ENCODE measurements around the gene CLDN34.
A peak's percentile ranks its signal among the peaks of the same experiment; 100 is the strongest.

The CLDN34 gene

GRCh38 chrX:9983441-9983840, 16.3 kb downstream of the CLDN34 start:
- DNase-seq = no peak

DNA sequence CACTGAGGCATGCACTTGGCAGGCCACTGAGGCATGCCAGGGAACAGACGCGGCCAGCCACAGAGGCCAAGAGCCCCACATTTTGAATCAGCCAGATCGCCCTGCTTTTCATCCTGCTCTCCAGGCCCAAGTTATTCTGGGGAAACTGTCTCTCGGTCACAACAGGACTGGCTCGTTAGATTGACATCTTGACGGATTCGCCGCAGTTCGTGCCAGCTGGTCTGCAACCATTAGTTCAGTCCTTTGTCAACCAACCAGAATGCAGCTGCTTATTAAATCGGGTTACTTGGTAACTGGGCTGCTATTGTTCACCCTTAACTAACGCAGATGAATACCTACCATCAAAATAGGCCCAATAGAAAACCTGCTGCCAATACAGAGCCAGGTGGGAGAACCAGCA, 16.7 kb downstream of the CLDN34 start:
- no peak for DNase-seq

DNA sequence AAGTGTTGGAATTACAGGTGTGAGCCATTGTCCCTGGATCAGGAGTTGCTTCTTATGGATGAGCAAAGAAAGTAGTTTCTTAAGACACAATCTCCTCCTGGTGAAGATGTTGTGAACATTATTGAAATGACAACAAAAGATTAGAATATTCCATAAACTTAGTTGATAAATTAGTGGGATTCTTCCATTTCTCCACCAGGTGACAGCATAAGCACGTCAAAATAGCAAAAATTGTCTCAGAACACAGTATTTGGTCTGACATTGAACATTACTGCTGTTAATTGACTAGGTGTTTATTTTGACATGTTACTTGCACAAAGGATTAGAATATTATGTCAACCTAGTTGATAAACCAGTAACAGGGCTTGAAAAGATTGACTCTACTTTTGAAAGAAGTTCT, 21.6 kb downstream of the CLDN34 start:
- no peak for DNase-seq

DNA sequence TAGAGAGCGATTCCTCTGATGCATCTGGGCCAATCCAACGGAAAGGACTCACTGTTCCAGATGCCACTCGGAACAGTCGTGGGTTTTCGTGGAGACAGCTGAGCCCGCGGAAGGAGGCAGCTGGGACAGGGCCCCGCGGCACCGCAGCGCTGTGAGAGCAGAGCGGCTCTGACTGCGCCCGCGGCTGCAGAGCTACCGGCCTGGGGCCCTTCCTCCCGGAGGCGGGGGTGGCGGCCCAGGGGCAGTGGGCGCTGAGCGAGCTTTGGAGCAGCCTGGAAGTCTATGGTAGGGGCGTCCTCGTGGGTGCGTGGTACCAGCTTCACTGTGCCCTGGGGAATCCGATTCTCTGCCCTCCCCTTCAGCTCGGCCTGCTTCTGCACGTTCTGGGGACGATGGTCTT, 24.9 kb downstream of the CLDN34 start:
- DNase-seq = no peak

DNA sequence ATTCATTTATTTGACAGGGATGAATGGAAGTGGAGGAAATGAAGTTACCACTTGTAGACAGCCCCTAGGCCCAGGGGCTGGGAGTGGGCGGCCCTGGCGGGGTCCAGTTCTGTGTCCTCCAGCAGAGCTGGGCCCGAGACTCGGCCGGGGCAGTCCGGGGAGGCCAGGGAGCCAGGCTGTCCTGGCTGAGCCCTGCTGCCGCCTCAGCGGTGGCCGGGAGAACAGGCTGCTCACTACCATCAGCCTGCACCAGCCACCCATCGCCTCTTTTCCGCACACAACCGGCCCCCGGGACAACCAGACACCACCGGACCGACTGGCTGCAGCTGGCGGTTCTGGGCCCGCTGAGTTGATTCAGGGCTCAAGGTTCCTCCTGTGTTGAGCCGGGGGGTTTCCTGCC, 25.6 kb downstream of the CLDN34 start:
- DNase-seq = no peak

- peak; percentile 70 to 81 for DNase-seq
Observed at GRCh38 chrX:9995855-9996339, 28.7 kb downstream of the CLDN34 start.

DNA sequence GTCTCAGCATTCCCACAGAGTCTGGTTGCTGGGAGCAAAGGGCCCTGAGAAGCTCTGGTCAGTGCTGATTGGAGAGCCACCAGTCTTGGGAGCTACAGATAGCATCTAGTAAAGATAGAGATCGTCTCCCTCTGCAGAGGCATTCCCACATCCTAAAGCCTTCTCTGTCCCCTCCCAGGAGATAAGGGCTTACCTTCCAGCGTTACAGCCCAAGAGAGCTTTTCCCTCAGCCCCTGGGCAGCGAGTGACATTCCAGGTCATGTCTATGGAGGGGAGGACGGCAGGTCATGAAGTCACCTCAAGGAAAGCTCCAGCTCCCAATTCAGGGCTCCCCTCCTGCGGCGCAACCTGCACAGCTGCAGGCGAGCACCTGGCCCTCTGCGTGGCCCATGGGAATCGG, 29.9 kb downstream of the CLDN34 start:
- no peak for DNase-seq

DNA sequence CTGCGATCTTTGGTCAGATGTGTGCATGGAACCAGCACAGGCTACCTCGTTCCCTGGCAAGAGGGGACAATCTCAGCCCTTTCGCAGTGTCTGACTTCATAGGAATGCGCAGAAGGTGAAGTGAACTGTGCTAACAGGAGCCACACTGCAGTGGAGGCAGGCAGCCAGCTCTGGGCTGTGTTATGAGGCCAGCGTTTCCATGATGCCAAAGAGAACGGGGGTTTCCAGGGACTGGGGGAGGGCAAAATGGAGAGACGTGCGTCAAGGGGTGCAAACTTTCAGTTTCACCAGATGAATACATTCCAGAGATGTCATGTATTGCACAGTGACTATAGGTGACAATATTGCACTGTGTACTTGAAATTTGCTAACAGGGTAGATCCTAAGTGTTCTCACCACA, 30.4 kb downstream of the CLDN34 start:
- DNase-seq = peak; percentile 40 to 54

- DNase-seq = no peak
Observed at GRCh38 chrX:10001496-10001895, 34.3 kb downstream of the CLDN34 start.

DNA sequence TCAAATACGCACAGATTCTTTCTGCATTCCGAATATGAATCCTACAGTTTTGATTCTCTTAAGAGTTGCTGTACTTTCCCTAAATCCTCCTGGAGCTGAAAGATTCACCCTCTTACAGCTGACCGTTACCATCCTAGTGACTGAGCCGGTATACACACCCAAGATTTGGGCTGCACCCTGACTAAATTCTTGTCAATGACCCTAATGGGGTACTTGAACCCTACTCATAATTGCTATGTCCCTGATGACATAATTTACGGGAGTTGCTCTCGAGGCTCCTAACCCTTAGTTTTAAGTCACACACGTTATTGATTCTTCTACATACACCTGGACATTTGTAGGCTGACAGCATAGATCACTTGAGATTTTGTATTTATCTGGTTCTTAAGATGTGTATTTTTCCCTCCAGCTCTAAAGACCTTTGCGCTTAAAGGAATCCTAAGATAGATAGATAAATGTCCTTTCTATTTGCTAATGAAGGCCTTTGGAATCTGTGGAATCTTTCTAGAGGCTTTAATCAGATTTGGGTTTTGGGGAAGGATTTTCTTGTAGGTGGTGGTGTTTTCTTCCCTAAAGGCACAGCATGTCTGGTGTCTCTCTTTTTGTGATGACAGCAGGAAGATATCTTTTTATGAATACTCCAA, 37.8 kb downstream of the CLDN34 start:
- DNase-seq = no peak

GRCh38 chrX:10006086-10006485, 38.9 kb downstream of the CLDN34 start:
- DNase-seq = no peak

DNA sequence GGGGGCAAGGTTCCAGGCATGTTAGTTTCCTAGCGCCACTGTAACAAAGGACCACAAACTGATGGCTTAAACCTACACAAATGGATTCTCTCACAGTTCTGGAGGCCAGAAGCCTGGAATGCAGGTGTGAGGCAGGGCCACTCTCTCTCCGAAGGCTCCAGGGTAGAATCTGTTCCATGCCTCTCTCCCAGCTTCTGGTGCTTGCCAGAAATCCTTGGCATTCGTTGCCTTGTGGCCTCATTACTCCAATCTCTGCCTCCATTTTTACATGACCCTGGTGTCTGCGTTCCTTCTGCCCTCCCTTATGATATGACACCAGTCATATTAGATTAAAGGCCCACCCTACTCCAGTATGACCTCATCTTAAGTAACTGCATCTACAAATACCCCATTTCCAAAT, 39.6 kb downstream of the CLDN34 start:
- DNase-seq = no peak

DNA sequence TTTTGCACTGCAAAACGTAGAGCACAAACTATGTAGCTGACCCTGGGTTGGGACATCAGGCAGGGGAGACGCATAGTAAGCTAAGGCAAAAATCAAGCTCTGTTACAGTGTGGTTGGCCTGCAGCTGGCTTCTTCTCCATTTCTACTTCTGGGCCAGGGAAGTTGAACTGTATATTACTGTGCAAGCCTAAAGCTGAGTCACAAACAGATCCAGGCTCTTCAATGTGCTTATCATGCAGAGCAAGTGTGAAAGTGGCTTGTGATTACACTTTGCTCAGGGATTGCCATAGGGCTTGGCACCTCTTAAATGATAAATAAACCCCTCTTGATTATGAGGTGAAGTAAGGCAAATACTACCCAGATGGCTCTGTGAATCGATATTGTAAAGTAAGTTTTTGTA, 40.5 kb downstream of the CLDN34 start:
- no peak for DNase-seq

DNA sequence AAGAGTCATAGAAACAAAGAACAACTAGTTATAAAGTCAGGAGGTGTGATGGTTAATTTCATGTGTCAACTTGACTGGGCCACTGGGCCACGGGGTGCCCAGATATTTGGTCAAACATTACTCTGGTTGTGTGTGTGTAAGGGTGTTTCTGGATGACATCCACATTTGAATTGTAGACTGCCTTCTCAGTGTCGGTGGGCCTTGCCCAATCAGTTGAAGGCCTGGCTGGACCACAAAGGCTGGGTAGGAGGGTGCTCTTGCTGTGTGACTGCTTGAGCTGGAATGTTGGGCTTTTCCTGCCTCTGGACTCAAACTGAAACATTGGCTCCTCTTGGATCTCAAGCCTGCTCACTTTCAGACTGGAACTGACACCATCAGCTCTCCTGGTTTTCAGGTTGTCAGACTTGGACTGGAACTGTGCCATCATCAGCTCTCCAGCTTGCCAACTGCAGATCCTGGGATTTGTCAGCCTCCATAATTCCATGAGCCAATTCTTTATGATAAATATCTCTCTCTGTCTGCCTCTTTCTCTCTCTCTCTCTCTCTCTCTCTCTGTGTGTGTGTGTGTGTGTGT, 41.4 kb downstream of the CLDN34 start:
- no peak for DNase-seq

DNA sequence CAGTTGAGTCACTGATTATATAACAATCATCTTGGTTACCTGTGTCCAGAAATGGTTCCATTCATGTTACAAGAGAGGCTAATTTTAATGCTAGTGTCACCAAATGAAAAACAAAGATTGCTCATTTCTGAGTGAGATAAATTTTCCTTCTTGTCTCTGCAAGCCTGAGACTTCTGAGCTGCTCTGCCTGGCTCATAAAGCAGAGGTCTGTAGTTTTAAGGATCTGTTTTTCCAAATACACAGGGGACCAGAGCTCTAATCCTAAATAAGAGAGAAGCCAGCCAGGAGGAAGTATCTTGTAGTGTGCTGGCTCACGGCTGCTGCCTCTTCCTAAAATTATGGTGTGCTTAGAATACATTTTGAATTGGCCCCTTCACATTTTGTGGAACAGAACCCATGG, 42.6 kb downstream of the CLDN34 start:
- DNase-seq = no peak

DNA sequence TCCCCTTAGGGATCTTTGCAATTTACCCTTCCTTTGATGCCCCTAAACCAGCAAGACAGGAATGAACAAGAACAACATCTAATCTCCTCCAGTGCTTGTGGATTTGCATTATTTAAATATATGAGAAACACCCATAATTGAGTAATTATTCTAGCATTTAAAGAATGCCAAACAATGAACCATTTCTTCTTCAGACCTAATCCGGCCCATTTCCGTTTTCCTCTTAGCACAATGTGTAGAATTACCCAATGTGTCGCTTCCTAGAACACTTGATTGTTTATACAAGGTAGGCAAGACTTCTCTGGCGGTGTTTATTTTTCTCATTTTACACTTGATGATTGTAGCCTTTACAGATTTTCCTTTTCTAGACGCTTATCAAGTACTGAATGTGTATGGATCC, 43.5 kb downstream of the CLDN34 start:
- no peak for DNase-seq

DNA sequence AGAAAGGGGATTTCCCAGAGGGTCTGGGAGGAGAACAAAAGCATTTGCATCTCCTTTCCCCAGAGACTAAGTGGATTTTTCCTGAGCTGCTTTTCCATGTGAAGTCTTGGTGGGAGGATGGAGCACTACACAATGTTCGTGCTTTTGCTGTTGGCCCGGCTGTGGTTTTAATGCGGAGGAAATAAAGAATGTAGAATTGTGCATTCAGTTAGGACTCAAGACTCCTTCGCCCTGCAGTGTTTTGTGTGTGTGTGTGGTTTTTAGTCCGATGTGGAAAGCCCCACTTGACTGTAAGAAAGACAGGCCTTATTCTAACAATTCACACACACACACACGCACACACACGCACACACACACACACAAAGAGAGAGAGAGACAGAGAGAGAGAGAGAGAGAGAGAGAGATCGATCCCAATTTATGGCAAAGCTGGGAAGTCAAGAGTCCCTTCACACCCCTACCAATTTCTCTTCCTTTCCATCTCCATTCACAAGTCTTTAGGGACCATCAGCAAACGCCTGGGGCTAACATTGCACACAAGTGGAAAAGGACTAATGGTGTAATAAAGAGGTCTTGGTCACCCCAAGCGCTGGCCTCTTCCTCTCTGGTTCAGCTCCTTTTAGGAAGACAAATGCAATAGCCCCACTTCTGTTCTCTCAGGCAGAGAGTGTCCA, 44.2 kb downstream of the CLDN34 start:
- DNase-seq = no peak

DNA sequence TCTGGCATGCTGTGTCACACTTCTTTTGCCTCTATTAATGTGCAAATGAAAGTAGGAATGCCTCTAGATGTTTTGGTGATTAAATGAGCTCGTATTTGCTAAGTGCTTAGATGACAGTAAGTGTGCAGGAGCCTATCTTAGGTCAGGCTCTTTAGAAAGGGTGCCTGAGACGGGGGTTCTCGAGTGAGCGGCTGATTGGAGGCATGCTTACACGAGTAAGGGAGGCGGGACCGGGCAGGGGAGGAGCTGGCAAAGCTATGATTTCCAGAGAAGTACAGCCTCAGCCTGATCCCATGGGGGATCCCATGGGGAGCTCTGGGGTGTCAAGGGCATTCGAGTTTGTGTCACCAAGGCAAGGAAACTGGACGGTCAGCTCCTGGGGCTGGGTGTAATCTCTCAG, 44.8 kb downstream of the CLDN34 start:
- DNase-seq = no peak

DNA sequence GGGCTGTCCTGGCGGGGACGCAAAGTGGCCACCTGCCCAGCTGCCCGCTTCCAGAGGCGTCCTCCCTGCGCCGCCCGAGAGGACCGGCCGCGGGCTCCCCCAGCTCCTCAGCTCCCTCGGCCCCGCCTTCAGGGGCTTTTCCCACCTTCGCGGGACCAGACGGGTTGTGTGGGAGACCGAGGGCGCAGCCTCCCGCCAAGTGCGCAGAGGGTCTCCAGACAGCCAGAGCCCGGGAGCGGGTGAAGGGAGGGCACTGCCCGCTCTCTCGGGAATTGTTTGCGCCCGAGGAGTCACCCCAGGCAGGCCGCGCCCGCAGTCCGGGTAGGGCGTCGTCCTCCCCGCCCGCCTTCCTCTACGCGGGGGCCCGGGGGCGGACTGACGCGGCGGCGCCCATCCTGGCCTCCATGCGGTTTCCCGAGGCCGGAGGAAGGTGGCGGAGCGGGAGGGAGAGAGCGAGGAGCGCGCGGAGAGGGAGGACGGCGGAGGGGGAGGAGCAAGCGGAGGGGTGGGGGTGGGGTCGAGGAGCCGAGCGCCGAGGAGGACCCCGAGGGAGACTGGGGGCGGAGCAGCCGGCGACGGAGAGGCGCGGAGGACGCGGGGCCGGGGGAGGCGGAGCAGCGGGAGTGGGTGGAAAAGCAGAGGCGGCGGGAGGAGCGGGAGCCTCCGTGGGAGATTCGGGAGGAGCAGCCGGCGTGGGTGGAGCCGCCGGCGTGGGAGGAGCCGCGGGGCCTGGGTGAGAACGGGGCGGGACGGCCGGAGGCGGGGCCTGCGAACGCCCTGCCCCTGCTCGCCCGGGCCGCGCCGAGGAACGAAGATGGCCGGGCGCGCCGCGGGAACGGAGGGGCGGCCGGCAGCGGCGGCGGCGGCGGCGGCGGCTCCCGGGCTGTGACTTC, 47.5 kb downstream of the CLDN34 start:
- peak; percentile 49 to 68 for DNase-seq

DNA sequence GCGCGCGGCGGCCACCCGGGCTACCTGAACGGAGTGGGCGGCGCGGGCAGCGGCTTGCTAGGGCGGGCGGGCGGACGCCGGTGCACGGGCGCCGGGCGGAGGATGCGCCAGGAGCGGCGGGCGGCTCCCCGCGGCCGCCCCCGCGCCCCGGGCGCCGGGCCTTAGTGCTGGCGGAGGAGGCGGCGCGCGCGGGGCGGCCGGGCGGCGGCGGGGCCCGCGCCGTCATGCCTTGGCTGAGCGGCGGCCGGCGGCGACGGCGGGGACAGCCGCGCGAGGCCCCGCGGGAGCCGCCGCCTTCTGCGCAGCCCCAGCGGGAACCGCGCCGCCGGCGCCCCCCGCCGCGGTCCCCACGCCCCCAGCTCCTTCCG, 48.2 kb downstream of the CLDN34 start:
- no peak for DNase-seq

DNA sequence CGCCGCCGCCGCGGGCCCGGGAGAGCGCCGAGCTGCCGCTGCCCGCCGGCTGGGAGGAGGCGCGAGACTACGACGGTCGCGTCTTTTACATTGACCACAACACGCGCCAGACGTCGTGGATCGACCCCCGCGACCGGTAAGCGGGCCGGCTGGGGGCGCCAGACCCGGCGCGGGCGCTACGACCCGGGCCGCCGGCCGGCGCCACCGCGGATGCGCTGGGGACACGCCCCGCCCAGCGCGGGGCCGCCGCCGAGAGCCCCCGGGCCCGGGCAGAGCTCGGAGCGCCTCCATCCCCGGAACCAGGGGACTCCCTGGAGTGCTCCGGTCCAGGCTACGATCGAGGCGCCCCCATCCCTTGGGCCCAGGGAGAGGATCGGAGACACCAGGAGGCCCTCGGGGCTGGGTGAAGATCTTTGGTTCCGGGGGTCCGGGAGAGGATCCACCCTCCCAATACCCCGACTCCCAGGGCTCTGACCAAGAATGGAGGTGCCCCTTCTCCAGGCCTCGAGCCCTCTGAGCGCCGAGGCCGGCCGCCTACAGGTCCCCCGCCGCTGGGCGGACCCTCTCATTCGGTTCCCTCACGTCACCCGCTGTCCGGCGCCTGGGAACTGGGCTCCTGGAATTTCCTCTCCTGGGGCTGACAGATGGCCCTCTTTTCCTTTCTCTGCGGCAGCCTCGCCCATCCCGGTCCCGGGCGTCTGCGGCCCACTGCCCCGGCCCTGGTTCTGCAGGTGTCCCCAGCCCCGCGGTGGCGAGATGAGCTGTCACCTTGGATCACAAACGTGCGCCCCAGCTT, 48.8 kb downstream of the CLDN34 start:
- no peak for DNase-seq

- no peak for DNase-seq
Observed at GRCh38 chrX:10016519-10017132, 49.5 kb downstream of the CLDN34 start.

All from stimulated activated CD4-positive, alpha-beta T cell treated with anti-CD3 and anti-CD28 coated beads, Interleukin-2, amount 100 ng/mL, for 48 hours (primary cell).